ENCODE data around the gene PLAGL2.

DNA sequence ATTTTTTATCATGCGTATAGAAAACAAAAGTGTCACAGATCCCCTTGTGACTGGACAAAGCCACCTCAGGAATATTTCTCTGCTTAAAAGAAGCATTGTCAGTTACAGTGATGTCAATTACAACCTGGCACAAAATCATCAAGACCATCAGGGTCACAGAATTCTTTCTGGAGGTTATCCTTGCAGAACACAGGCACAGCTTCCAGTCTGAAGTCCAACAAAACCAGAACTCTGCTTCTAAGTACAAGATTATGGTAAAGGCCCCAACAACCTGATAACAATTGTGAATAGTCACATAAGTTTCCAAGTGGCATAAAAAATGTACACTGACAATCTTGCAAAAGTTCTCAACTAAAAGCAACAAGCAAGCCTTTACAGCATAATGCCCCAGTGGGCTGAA is 21.0 kb downstream of the PLAGL2 start:
- TF ChIP-seq, protein P1, sequence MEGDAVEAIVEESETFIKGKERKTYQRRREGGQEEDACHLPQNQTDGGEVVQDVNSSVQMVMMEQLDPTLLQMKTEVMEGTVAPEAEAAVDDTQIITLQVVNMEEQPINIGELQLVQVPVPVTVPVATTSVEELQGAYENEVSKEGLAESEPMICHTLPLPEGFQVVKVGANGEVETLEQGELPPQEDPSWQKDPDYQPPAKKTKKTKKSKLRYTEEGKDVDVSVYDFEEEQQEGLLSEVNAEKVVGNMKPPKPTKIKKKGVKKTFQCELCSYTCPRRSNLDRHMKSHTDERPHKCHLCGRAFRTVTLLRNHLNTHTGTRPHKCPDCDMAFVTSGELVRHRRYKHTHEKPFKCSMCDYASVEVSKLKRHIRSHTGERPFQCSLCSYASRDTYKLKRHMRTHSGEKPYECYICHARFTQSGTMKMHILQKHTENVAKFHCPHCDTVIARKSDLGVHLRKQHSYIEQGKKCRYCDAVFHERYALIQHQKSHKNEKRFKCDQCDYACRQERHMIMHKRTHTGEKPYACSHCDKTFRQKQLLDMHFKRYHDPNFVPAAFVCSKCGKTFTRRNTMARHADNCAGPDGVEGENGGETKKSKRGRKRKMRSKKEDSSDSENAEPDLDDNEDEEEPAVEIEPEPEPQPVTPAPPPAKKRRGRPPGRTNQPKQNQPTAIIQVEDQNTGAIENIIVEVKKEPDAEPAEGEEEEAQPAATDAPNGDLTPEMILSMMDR (conservative IDR thresholded peaks at IDR 0.05 in 1 of 2, IDR thresholded peaks at IDR 0.05 in 1 of 2; ENCODE audit: low read depth in 1 of 2, low read length in 2 of 2): no peak
- no peak for TF ChIP-seq EZH2 (IDR thresholded peaks at IDR 0.05; ENCODE audit: low read length, missing control alignments)

Measured in fibroblast of lung (primary cell).